Body of pancreas (tissue), 4 donors: Measurements from ENCODE around the gene CST4.

Experiments
- POLR2A ChIP-seq, 3 donors: fragments of 450-650 bp; IDR thresholded peaks; one replicate each; pipeline ENCODE4 v1.6.1; 2016; ENCODE audit warnings: antibody characterized with exemption in 3 of 3, mild to moderate bottlenecking in 2 of 3
- TF ChIP-seq, protein P1 (sequence below), 7 experiments: fragments of 450-650 bp in 4 of 7; fragments of 200-600 bp in 3 of 7; sonication (generic) in 3 of 7; IDR thresholded peaks; one replicate each; pipeline ENCODE4 v1.5.1; 2016 to 2019; ENCODE audit warnings: antibody characterized with exemption in 7 of 7

DNA sequence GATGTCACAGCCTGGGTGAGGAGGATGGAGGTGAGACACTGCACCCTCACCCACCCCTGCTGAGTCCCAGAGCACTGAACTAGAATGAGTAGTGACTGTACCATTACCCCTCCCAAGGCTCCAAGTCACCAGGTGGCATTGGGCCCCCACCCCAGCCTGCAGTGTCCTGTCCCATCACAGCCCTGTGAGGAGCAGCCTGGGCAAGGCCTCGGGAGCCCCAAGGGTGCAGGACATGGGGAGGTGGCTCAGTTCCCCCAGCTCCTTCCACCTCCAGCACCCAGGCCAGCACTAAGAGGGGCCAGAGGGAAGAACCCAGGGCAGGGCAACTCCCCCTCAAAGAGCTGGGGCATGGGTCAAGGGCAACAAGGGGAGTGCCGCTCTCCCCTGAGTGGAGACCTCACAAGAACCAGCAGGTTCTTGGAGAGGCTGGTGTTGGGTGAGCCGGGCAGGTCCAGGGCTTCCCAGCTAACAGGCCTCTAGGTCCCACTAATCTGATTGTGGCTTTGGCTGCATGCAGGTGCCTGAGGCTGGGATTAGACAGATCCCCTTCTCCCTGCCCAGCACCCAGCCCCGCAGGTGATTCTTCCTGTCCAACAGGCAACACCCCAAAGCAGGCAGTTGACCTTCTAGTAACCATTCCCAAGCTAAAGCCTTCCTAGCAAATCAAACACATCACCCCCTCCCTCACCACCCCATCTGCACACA lies 2.6 kb downstream of the CST4 start:
- TF ChIP-seq, protein P1, sequence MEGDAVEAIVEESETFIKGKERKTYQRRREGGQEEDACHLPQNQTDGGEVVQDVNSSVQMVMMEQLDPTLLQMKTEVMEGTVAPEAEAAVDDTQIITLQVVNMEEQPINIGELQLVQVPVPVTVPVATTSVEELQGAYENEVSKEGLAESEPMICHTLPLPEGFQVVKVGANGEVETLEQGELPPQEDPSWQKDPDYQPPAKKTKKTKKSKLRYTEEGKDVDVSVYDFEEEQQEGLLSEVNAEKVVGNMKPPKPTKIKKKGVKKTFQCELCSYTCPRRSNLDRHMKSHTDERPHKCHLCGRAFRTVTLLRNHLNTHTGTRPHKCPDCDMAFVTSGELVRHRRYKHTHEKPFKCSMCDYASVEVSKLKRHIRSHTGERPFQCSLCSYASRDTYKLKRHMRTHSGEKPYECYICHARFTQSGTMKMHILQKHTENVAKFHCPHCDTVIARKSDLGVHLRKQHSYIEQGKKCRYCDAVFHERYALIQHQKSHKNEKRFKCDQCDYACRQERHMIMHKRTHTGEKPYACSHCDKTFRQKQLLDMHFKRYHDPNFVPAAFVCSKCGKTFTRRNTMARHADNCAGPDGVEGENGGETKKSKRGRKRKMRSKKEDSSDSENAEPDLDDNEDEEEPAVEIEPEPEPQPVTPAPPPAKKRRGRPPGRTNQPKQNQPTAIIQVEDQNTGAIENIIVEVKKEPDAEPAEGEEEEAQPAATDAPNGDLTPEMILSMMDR (IDR thresholded peaks at IDR 0.05), result no peak
- no peak for TF ChIP-seq POLR2A (IDR thresholded peaks at IDR 0.05)
